HTERT RPE-1 (cell line): ENCODE data around the gene ZNF175.

ENCODE experiments used
- in situ Hi-C: fragments of 300-500 bp; cut with MboI; formaldehyde crosslinking; loops from 4 replicates; pipeline ENCODE4 v1.14.3; 2020; ENCODE audit warnings: low sequenced_read_pairs

Gene ZNF175

GRCh38 chr19:51587264-51588191 is 16.4 kb downstream of the ZNF175 start:
- in situ Hi-C loops, result no loop called here

GRCh38 chr19:51589511-51589910 is 18.4 kb downstream of the ZNF175 start:
- in situ Hi-C loops, result no loop called here

GRCh38 chr19:51590441-51590840 is 19.4 kb downstream of the ZNF175 start:
- in situ Hi-C loops, result no loop called here

- in situ Hi-C loops, result no loop called here
These were observed 21.4 kb downstream of the ZNF175 start for GRCh38 chr19:51592521-51592920.

GRCh38 chr19:51593138-51593890 is 22.2 kb downstream of the ZNF175 start:
- in situ Hi-C loops, result no loop called here

- in situ Hi-C loops, result no loop called here
These were observed 23.1 kb downstream of the ZNF175 start for GRCh38 chr19:51593969-51594773.

GRCh38 chr19:51594774-51595109 is 23.7 kb downstream of the ZNF175 start:
- in situ Hi-C loops, result no loop called here

- in situ Hi-C loops, result no loop called here
These were observed 24.4 kb downstream of the ZNF175 start for GRCh38 chr19:51595190-51596175.

- in situ Hi-C loops, result no loop called here
These were observed 27.3 kb downstream of the ZNF175 start for GRCh38 chr19:51598159-51598915.

- in situ Hi-C loops, result no loop called here
These were observed 28.0 kb downstream of the ZNF175 start for GRCh38 chr19:51599084-51599483.

GRCh38 chr19:51600940-51601580 is 30.0 kb downstream of the ZNF175 start:
- in situ Hi-C loops, result no loop called here

GRCh38 chr19:51602189-51602854 is 31.2 kb downstream of the ZNF175 start:
- in situ Hi-C loops, result no loop called here

GRCh38 chr19:51607077-51607476 is 36.0 kb downstream of the ZNF175 start:
- in situ Hi-C loops, result no loop called here

- in situ Hi-C loops, result no loop called here
These were observed 37.0 kb downstream of the ZNF175 start for GRCh38 chr19:51607920-51608562.

- in situ Hi-C loops, result no loop called here
These were observed 39.5 kb downstream of the ZNF175 start for GRCh38 chr19:51610576-51610975.

- in situ Hi-C loops, result no loop called here
These were observed 43.7 kb downstream of the ZNF175 start for GRCh38 chr19:51614789-51615188.

- in situ Hi-C loops, result no loop called here
These were observed 44.9 kb downstream of the ZNF175 start for GRCh38 chr19:51615991-51616390.

- in situ Hi-C loops, result no loop called here
These were observed 50.1 kb downstream of the ZNF175 start for GRCh38 chr19:51621178-51621577.
